ENCODE measurements around the gene PRDM13. TPM values are rescaled to one million over a fixed set of nuclear protein-coding genes. Genes with fewer than 3 reads are reported as not detected.

Gene PRDM13
- total RNA-seq, 1 experiment from 2014 or later = 0.11 TPM

GRCh38 chr6:99607416-99608036 is 893 bp downstream of the PRDM13 start:
- H3K9me3 Mint-ChIP-seq = no peaks in the 10 kb centered on the region
- H3K27me3 Mint-ChIP-seq (ENCODE audit: low read depth) = peaks cover 100% of the 10 kb centered on the region
- peak overlapping the region; percentile 30 for H3K4me3 Mint-ChIP-seq
- no peaks in the 10 kb centered on the region for H3K36me3 Mint-ChIP-seq
- peaks cover 80% of the 10 kb centered on the region for H3K4me1 Mint-ChIP-seq
- TF ChIP-seq GRHL2 (CRISPR knock-in tag; IDR thresholded peaks at IDR 0.05; ENCODE audit: insufficient replicate concordance, severe bottlenecking) (no peak), MYBL2 (CRISPR knock-in tag; IDR thresholded peaks at IDR 0.05) (no peak), HMGA2 (CRISPR knock-in tag; IDR thresholded peaks at IDR 0.05) (no peak), ELF4 (CRISPR knock-in tag; IDR thresholded peaks at IDR 0.05; ENCODE audit: low read depth) (no peak), TEAD4 (CRISPR knock-in tag; IDR thresholded peaks at IDR 0.05) (no peak), ZBTB21 (CRISPR knock-in tag; IDR thresholded peaks at IDR 0.05; ENCODE audit: borderline replicate concordance) (no peak), ZNF425 (CRISPR knock-in tag; conservative IDR thresholded peaks at IDR 0.05) (no peak), ZMAT4 (CRISPR knock-in tag; IDR thresholded peaks at IDR 0.05) (no peak), AFF4 (CRISPR knock-in tag; IDR thresholded peaks at IDR 0.05; ENCODE audit: borderline replicate concordance) (no peak), HMGXB4 (CRISPR knock-in tag; IDR thresholded peaks at IDR 0.05) (no peak), RELA (CRISPR knock-in tag; IDR thresholded peaks at IDR 0.05; ENCODE audit: borderline replicate concordance) (no peak), ESRRA (CRISPR knock-in tag; IDR thresholded peaks at IDR 0.05; ENCODE audit: borderline replicate concordance) (no peak)
- H3K27ac Mint-ChIP-seq = no peak overlapping the region
- ChIA-PET POLR2A (interaction anchor here (1.8 kb wide), 1 partner anchor 38 kb away, joined by 5 read pairs; the partner anchor contains the start of gene CCNC), CTCF (interaction anchor here (2.6 kb wide), 1 partner anchor 19 kb away, joined by 12 read pairs; no protein-coding TSS in a partner anchor)
- DNase-seq (ENCODE audit: low spot score) (no peak), ATAC-seq (no peak)

GRCh38 chr6:99608059-99608885 is 1.6 kb downstream of the PRDM13 start:
- CTCF ChIA-PET = interaction anchor here (0.8 to 2.6 kb wide), 4 partner anchors 18 to 141 kb away, joined by 3 to 12 read pairs (median 3); no protein-coding TSS in a partner anchor

More at GRCh38 chr6:99608059-99608885, 1.6 kb downstream of the PRDM13 start:
- Mint-ChIP-seq H3K27ac (no peak overlapping the region), H3K36me3 (no peaks in the 10 kb centered on the region), H3K4me3 (peak overlapping the region; percentile 31), H3K9me3 (no peaks in the 10 kb centered on the region), H3K27me3 (ENCODE audit: low read depth) (peaks cover 100% of the 10 kb centered on the region), H3K4me1 (peaks cover 79% of the 10 kb centered on the region)
- no peak for ATAC-seq
- POLR2A ChIA-PET = interaction anchor here (0.6 to 1.8 kb wide), 4 partner anchors 19 to 215 kb away, joined by 3 to 5 read pairs (median 3); partner anchors contain the start of genes CCNC and COQ3
- DNase-seq (ENCODE audit: low spot score) = no peak
- TF ChIP-seq FOXJ3 (CRISPR knock-in tag; IDR thresholded peaks at IDR 0.05; ENCODE audit: borderline replicate concordance) = no peak
- TF ChIP-seq MYBL2 (CRISPR knock-in tag; IDR thresholded peaks at IDR 0.05) = no peak
- TF ChIP-seq NR1H2 (CRISPR knock-in tag; IDR thresholded peaks at IDR 0.05) = no peak
- no peak for TF ChIP-seq NR2C2 (CRISPR knock-in tag; IDR thresholded peaks at IDR 0.05)
- TF ChIP-seq MLX (CRISPR knock-in tag; IDR thresholded peaks at IDR 0.05) = no peak

Measured in WTC11 (cell line).